NCI-H526 (cell line): Measurements from ENCODE around the gene CLIC3.

Source experiments
- DNase-seq, 2 experiments: peaks; one replicate each; lab custom pipeline; 2025; lab: John Stamatoyannopoulos, UW

The CLIC3 gene

DNA sequence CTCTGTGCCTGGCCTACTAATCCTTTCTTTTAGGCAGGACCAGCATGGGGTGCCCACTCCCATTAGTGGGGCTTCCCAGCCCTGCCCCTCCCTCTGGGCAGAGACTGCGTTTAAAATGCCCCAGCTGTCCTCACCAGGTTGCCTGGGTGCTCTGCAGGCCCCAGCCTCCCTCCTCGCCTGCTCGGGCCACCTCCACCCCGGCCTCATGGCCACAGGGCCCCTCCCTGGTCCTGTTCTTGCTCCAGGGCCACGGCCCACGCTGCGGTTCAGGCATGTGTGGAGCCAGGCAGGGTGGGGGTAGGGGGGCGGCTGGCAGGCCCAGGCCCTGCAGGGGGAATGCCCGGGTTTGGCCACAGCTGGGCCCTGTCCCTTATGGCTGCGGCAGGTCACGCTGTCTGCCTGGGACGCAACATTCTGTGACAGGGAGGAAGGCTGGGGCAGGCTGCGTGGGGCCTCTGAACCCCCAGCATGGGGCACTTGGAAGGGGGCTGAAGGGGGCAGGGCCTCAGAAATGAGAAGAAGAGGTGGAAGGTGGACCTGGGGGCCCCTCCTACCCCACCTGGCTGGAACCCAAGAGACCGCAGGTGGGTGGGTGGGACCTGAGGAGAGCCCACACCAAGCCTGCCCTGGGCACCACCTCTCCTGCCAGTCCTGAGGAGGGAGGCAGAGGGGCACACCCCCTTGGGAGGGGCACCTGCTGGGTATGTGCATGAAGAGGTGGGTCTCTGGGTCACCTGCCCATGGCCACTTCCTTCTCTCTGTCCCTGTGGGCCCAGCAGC, 44.6 kb downstream of the CLIC3 start, which contains the start of gene LCN12:
Gene LCN12, plus strand, starts transcription at position 733 of the 780 bp plus-strand sequence. CDS start 55 bp downstream, outside the sequence.
- no peak for DNase-seq

- no peak for DNase-seq
Measured at GRCh38 chr9:136950656-136951276, 45.6 kb downstream of the CLIC3 start.

DNA sequence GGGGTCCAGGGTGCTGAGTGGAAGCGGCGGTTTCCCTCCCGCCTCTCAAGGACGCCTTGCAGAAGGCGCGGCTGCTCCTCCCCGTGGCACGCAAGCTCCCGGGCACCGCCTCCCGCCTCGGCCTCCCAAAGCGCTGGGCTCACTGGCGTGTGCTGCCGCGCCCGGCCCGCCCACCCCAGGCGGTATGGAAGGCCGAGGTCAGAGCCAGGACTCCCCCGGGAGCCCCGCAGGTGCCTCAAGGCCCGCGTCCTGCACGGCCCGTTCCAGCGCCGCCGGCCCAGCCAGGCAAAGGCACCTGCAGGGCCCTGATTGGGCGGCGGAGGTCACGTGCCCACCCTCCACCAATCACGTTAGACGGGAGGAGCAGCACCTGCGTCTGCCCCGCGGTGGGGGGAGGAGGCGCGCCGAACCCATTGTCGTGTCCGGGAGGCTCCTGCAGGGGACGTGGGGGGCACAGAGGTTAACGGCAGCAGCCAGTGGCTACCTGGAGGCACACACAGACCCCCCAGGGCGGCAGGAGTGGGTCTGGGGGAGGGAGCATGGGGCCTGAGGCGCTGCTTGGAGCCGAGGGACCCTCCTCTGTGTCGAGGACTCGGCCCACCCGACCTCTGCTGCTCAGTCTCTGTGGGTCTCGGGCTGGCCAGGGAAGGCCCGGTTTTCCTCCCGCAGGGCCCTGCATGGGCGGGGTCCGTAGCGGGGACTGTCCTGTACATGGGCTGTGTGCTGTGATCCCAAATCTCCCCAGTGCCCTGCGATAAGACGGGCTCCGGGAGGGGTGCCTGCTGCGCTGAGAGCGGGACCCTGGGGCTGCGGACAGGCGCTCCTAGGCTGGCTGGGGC, 46.3 kb downstream of the CLIC3 start:
- peak; percentile 77 to 95 for DNase-seq

- peak in 1 of 2 experiments; percentile 74 for DNase-seq
Measured at GRCh38 chr9:136949239-136949816, 47.0 kb downstream of the CLIC3 start.

DNA sequence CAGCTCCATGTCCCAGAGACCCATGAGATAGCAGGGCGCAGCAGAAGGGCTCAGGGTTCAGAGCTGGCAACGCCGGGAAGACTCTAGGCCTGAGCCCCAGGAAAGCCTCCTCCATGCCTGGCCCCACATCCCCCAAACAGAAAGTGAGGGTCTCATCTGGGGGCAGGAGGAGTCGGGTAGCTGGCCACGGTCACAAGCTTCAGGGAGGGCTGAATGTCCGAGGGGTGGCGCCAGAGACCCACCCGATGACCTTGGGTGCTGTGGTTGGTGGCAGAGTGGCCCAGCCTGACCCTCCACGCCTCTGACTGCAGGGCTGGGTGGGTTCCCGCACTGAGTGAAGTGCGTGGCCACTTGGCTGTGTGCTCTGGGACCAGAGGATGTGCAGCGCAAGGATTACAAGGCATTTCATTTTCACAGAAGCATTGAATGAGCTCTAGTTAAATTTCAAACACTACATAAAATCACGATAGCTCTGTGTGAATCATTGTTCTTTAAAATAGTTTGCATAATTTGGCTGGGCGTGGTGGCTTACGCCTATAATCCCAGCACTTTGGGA, 48.3 kb downstream of the CLIC3 start:
- DNase-seq = peak in 1 of 2 experiments; percentile 29

- no peak for DNase-seq
Measured at GRCh38 chr9:136947028-136947891, 49.1 kb downstream of the CLIC3 start.

GRCh38 chr9:136946228-136947027, 49.9 kb downstream of the CLIC3 start:
- no peak for DNase-seq

- no peak for DNase-seq
Measured at GRCh38 chr9:136945333-136946227, 50.8 kb downstream of the CLIC3 start.
